ENCODE measurements around the gene LRP1B.

DNA sequence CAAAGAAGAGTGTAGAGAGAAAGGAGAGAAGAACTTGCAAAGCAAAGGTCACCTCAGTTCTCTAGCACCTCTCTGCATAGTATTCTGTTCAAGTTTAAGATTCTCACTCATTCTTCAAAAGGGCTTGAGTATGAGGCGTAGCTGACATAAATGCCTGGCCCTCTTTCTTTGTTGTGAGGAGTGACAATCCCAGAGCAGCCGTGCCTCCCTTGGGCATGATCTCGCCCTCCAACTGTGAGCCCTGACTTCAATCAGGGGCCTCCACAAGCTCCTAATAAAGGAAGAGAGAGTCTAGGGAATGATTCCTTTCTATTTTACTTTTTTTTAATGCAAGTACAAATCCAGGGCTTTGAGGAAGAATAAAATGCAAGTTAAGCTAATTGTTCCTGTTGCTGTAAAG lies 402.7 kb downstream of the LRP1B start:
- TF ChIP-seq GATA2 (IDR thresholded peaks at IDR 0.05; ENCODE audit: low read depth, low read length) (no peak), GATA3 (IDR thresholded peaks at IDR 0.05; ENCODE audit: low read depth, low read length) (no peak)
